Parathyroid adenoma (tissue), 2 donors: Measurements from ENCODE around the gene DCP1B.

Experiments used
- H2AFZ ChIP-seq: fragments of 300-600 bp; sonication (generic); one replicate; pipeline ENCODE4 v1.7.0; 2017; ENCODE audit warnings: antibody characterized with exemption, mild to moderate bottlenecking
- H3K27ac ChIP-seq: fragments of 300-600 bp; sonication (generic); one replicate; pipeline ENCODE4 v1.7.0; 2017
- H3K27me3 ChIP-seq: fragments of 300-600 bp; sonication (generic); one replicate; pipeline ENCODE4 v1.7.0; 2017; ENCODE audit warnings: low read length; ENCODE audit not compliant: control insufficient read depth, insufficient read depth
- H3K36me3 ChIP-seq: fragments of 300-600 bp; sonication (generic); one replicate; pipeline ENCODE4 v1.7.0; 2017; ENCODE audit warnings: low read length; ENCODE audit not compliant: control insufficient read depth, insufficient read depth
- H3K4me1 ChIP-seq: fragments of 300-600 bp; sonication (generic); one replicate; pipeline ENCODE4 v1.7.0; 2017; ENCODE audit warnings: control low read depth
- H3K4me2 ChIP-seq: fragments of 300-600 bp; sonication (generic); one replicate; pipeline ENCODE4 v1.7.0; 2017; ENCODE audit warnings: low read length
- H3K4me3 ChIP-seq: fragments of 300-600 bp; sonication (generic); one replicate; pipeline ENCODE4 v1.7.0; 2017; ENCODE audit warnings: low read depth, low read length
- H3K79me2 ChIP-seq: fragments of 300-600 bp; sonication (generic); one replicate; pipeline ENCODE4 v1.7.0; 2017; ENCODE audit warnings: control low read depth
- H3K9ac ChIP-seq: fragments of 300-600 bp; sonication (generic); one replicate; pipeline ENCODE4 v1.7.0; 2017; ENCODE audit warnings: mild to moderate bottlenecking
- H3K9me3 ChIP-seq: fragments of 300-600 bp; sonication (generic); one replicate; pipeline ENCODE4 v1.7.0; 2017; ENCODE audit warnings: low read length; ENCODE audit not compliant: control insufficient read depth
- CTCF ChIP-seq: fragments of 300-600 bp; sonication (generic); IDR thresholded peaks from one replicate; pipeline ENCODE4 v1.7.0; 2017; ENCODE audit warnings: antibody characterized with exemption, mild to moderate bottlenecking
- donor health status: primary hyperparathyroidism.

The DCP1B gene

GRCh38 chr12:1925684-1926006 is 78.6 kb downstream of the DCP1B start:
- no peak overlapping the region for H3K9ac ChIP-seq
- no peaks in the 10 kb centered on the region for H3K36me3 ChIP-seq
- no peak overlapping the region for H3K4me2 ChIP-seq
- no peaks in the 10 kb centered on the region for H3K79me2 ChIP-seq
- H3K4me1 ChIP-seq = no peaks in the 10 kb centered on the region
- H3K27ac ChIP-seq = no peak overlapping the region
- no peaks in the 10 kb centered on the region for H3K9me3 ChIP-seq
- H3K27me3 ChIP-seq = no peaks in the 10 kb centered on the region
- no peak overlapping the region for H3K4me3 ChIP-seq
- no peak for TF ChIP-seq CTCF
- no peak overlapping the region for H2AFZ ChIP-seq

- Histone ChIP-seq H3K9ac (no peak overlapping the region), H2AFZ (no peak overlapping the region), H3K4me1 (no peaks in the 10 kb centered on the region), H3K9me3 (no peaks in the 10 kb centered on the region), H3K36me3 (no peaks in the 10 kb centered on the region), H3K4me2 (no peak overlapping the region), H3K27ac (no peak overlapping the region), H3K27me3 (no peaks in the 10 kb centered on the region), H3K79me2 (no peaks in the 10 kb centered on the region), H3K4me3 (no peak overlapping the region)
- no peak for TF ChIP-seq CTCF
Measured at GRCh38 chr12:1924996-1925683, 79.1 kb downstream of the DCP1B start.

- Histone ChIP-seq H3K4me1 (no peaks in the 10 kb centered on the region), H3K4me3 (no peak overlapping the region), H3K79me2 (no peaks in the 10 kb centered on the region), H3K9me3 (no peaks in the 10 kb centered on the region), H3K9ac (no peak overlapping the region), H3K36me3 (no peaks in the 10 kb centered on the region), H2AFZ (no peak overlapping the region), H3K4me2 (no peak overlapping the region), H3K27me3 (no peaks in the 10 kb centered on the region), H3K27ac (no peak overlapping the region)
- TF ChIP-seq CTCF = no peak
Measured at GRCh38 chr12:1922985-1923384, 81.3 kb downstream of the DCP1B start.

- Histone ChIP-seq H3K36me3 (no peaks in the 10 kb centered on the region), H3K4me1 (no peaks in the 10 kb centered on the region), H2AFZ (no peak overlapping the region), H3K27me3 (no peaks in the 10 kb centered on the region), H3K4me2 (no peak overlapping the region), H3K27ac (no peak overlapping the region), H3K79me2 (no peaks in the 10 kb centered on the region), H3K9me3 (no peaks in the 10 kb centered on the region), H3K9ac (no peak overlapping the region), H3K4me3 (no peak overlapping the region)
- TF ChIP-seq CTCF = no peak
Measured at GRCh38 chr12:1922075-1922709, 82.1 kb downstream of the DCP1B start.

GRCh38 chr12:1920971-1921370 is 83.3 kb downstream of the DCP1B start:
- H3K36me3 ChIP-seq = no peaks in the 10 kb centered on the region
- H3K27me3 ChIP-seq = no peaks in the 10 kb centered on the region
- H3K79me2 ChIP-seq = no peaks in the 10 kb centered on the region
- no peak overlapping the region for H2AFZ ChIP-seq
- H3K4me3 ChIP-seq = no peak overlapping the region
- H3K27ac ChIP-seq = no peak overlapping the region
- no peaks in the 10 kb centered on the region for H3K9me3 ChIP-seq
- no peak overlapping the region for H3K4me2 ChIP-seq
- TF ChIP-seq CTCF = no peak
- no peaks in the 10 kb centered on the region for H3K4me1 ChIP-seq
- no peak overlapping the region for H3K9ac ChIP-seq
